Glutamatergic neuron (in vitro differentiated cells): Measurements from ENCODE around the gene RIPOR3. TPM values are rescaled to one million over a fixed set of nuclear protein-coding genes. Genes with fewer than 3 reads are reported as not detected.

ENCODE experiments used
- DNase-seq: peaks from one replicate; pipeline ENCODE4 v3.0.0; 2022
- H3K27ac Mint-ChIP-seq: one replicate; pipeline ENCODE4 v1.8.0; 2020; ENCODE audit warnings: mild to moderate bottlenecking, mixed read lengths, inconsistent platforms; ENCODE audit not compliant: unreplicated experiment
- H3K27me3 Mint-ChIP-seq: one replicate; pipeline ENCODE4 v1.8.0; 2020; ENCODE audit warnings: mild to moderate bottlenecking, moderate library complexity, mixed read lengths, inconsistent platforms; ENCODE audit not compliant: unreplicated experiment
- H3K36me3 Mint-ChIP-seq: one replicate; pipeline ENCODE4 v1.8.0; 2020; ENCODE audit warnings: mild to moderate bottlenecking, mixed read lengths, inconsistent platforms; ENCODE audit not compliant: unreplicated experiment
- H3K4me1 Mint-ChIP-seq: one replicate; pipeline ENCODE4 v1.8.0; 2020; ENCODE audit warnings: mild to moderate bottlenecking, low read depth, mixed read lengths, inconsistent platforms; ENCODE audit not compliant: unreplicated experiment
- H3K4me3 Mint-ChIP-seq: one replicate; pipeline ENCODE4 v1.8.0; 2020; ENCODE audit warnings: mild to moderate bottlenecking, mixed read lengths, inconsistent platforms; ENCODE audit not compliant: unreplicated experiment
- H3K9me3 Mint-ChIP-seq: one replicate; pipeline ENCODE4 v1.8.0; 2020; ENCODE audit warnings: mild to moderate bottlenecking, moderate library complexity, mixed read lengths, inconsistent platforms; ENCODE audit not compliant: unreplicated experiment
- total RNA-seq: library from RNA; stranded (reverse); fragmentation: NEBNext Ultra II Directional; extraction: Animal tissue kit (Norgen Biotek cat#: 25700); gene quantifications from one replicate; pipeline ENCODE4 v1.2.1, GENCODE V29; 2021; ENCODE audit not compliant: unreplicated experiment
- TF ChIP-seq, protein P1 (sequence below): fragments of 200-600 bp; sonication (generic); IDR thresholded peaks from one replicate; pipeline ENCODE4 v1.5.0; 2021; ENCODE audit not compliant: partially characterized antibody, unreplicated experiment

Gene RIPOR3
- total RNA-seq, 1 donor from 2014 or later: not detected

DNA sequence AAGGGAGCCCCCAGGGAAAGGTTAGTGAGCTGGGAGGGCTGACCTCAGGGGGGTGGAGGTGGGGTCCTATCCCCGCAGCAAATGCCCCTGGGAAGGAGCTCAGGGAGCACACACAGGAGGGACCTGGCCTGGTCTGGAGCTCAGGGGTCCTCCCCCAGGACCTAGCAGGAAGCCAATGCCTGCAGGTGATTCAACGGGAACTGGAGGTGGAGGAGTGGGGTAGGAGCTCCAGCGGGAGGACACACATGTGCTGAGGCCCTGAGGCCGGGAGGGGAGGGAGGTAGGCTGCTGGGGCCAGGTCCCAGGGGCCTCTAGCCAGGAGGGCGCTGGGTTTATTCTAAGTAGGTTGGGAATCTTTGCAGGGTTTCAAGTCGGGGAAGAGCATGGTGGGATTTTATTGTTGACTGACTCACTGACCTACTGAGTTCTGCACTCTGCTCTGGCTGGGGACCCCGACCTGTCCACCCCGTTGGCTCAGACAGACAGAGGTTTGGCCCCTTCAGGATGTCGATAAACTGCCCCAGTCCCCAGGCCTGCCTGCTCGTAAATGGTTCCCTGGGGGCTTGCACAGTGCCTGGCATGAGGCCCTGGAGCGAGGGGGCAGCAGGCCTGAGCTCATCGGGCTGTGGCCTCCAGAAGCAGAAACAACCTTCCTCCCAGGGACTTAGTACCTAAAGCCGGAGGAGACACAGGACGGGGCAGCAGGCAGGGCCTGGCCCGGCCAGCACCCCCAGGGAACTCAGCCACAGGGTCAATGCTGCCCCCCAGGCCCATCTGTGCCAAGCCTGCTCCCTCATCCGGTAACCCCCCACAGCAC lies 62.3 kb downstream of the RIPOR3 start:
- Mint-ChIP-seq H3K9me3 (peaks cover 3% of the 10 kb centered on the region), H3K4me3 (no peak overlapping the region), H3K27ac (no peak overlapping the region), H3K4me1 (peaks cover 17% of the 10 kb centered on the region), H3K36me3 (no peaks in the 10 kb centered on the region), H3K27me3 (peaks cover 7% of the 10 kb centered on the region)
- TF ChIP-seq, protein P1, sequence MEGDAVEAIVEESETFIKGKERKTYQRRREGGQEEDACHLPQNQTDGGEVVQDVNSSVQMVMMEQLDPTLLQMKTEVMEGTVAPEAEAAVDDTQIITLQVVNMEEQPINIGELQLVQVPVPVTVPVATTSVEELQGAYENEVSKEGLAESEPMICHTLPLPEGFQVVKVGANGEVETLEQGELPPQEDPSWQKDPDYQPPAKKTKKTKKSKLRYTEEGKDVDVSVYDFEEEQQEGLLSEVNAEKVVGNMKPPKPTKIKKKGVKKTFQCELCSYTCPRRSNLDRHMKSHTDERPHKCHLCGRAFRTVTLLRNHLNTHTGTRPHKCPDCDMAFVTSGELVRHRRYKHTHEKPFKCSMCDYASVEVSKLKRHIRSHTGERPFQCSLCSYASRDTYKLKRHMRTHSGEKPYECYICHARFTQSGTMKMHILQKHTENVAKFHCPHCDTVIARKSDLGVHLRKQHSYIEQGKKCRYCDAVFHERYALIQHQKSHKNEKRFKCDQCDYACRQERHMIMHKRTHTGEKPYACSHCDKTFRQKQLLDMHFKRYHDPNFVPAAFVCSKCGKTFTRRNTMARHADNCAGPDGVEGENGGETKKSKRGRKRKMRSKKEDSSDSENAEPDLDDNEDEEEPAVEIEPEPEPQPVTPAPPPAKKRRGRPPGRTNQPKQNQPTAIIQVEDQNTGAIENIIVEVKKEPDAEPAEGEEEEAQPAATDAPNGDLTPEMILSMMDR: no peak
- no peak for DNase-seq

- peak overlapping the region; percentile 53 for H3K27ac Mint-ChIP-seq
- H3K4me3 Mint-ChIP-seq: peak overlapping the region; percentile 31
- H3K36me3 Mint-ChIP-seq: no peaks in the 10 kb centered on the region
- H3K4me1 Mint-ChIP-seq: peaks cover 17% of the 10 kb centered on the region
- H3K9me3 Mint-ChIP-seq: peaks cover 4% of the 10 kb centered on the region
- H3K27me3 Mint-ChIP-seq: peaks cover 6% of the 10 kb centered on the region
- TF ChIP-seq, protein P1: no peak
- peak; percentile 61 for DNase-seq
Measured at GRCh38 chr20:50628332-50628731, 63.0 kb downstream of the RIPOR3 start.

GRCh38 chr20:50627747-50628146 lies 63.6 kb downstream of the RIPOR3 start:
- TF ChIP-seq, protein P1: no peak
- no peak for DNase-seq
- H3K9me3 Mint-ChIP-seq: peaks cover 6% of the 10 kb centered on the region
- H3K27me3 Mint-ChIP-seq: peaks cover 5% of the 10 kb centered on the region
- no peak overlapping the region for H3K27ac Mint-ChIP-seq
- H3K4me3 Mint-ChIP-seq: no peak overlapping the region
- H3K36me3 Mint-ChIP-seq: no peaks in the 10 kb centered on the region
- peaks cover 19% of the 10 kb centered on the region for H3K4me1 Mint-ChIP-seq

GRCh38 chr20:50625986-50626677 lies 65.2 kb downstream of the RIPOR3 start:
- TF ChIP-seq, protein P1: peak; percentile 49
- no peaks in the 10 kb centered on the region for H3K36me3 Mint-ChIP-seq
- H3K4me1 Mint-ChIP-seq: peaks cover 19% of the 10 kb centered on the region
- no peak overlapping the region for H3K27ac Mint-ChIP-seq
- peaks cover 5% of the 10 kb centered on the region for H3K27me3 Mint-ChIP-seq
- H3K9me3 Mint-ChIP-seq: peaks cover 6% of the 10 kb centered on the region
- H3K4me3 Mint-ChIP-seq: no peak overlapping the region
- DNase-seq: peak; percentile 66
